GM12878 (cell line): ENCODE results near the gene TPCN1. TPM values are rescaled to one million over a fixed set of nuclear protein-coding genes. Genes with fewer than 3 reads are reported as not detected.

Experiments used
- ATAC-seq: fragments of 200-7000 bp; cut with Tn5 transposase; 3 replicates; pipeline ENCODE4 v1.9.1; 2020; ENCODE audit warnings: mild to moderate bottlenecking, moderate library complexity
- BruUV-seq: library from RNA; stranded (reverse); fragments of 400-500 nt; replicated peaks from 2 replicates; lab custom pipeline; 2021; lab: Mats Ljungman, UMichigan
- CTCF ChIA-PET: fragments of 300-600 bp; sonication (Branson Sonifier 250); formaldehyde crosslinking; extraction: SDS; loops from one replicate; lab custom pipeline; 2021; ENCODE audit warnings: inconsistent platforms; lab: Yijun Ruan, JAX
- POLR2A ChIA-PET: fragments of 350-600 bp; formaldehyde crosslinking; extraction: SDS; loops from one replicate; lab custom pipeline; 2021; ENCODE audit warnings: inconsistent platforms; lab: Charles Lee
- RAD21 ChIA-PET: fragments of 300-600 bp; sonication (Branson Sonifier 250); formaldehyde crosslinking; loops from one replicate; lab custom pipeline; 2023; ENCODE audit warnings: antibody characterized with exemption; ENCODE audit not compliant: unreplicated experiment; lab: Charles Lee
- SMC1A ChIA-PET: fragments of 300-600 bp; sonication (Branson Sonifier 250); formaldehyde crosslinking; loops from one replicate; lab custom pipeline; 2023; ENCODE audit not compliant: unreplicated experiment, uncharacterized antibody; lab: Charles Lee
- DNase-seq: peaks from one replicate; pipeline ENCODE4 v3.0.0-alpha.2; 2011; ENCODE audit warnings: low read depth, low spot score
- FAIRE-seq: peaks from 3 replicates; lab custom pipeline; 2011; peaks lifted over from hg19 to GRCh38; lab: Jason Lieb, UNC
- H2AFZ ChIP-seq: 2 replicates; pipeline ENCODE4 v1.6.0; 2011; ENCODE audit warnings: low read depth, low read length, control low read depth; ENCODE audit not compliant: control insufficient read depth
- H3K27ac ChIP-seq: 2 replicates; pipeline ENCODE4 v1.5.1; 2011; ENCODE audit warnings: control low read depth; ENCODE audit not compliant: control insufficient read depth, insufficient read depth
- H3K27me3 ChIP-seq, 2 experiments: replicated peaks in 1 of 2; 2 replicates each; pipeline versions ENCODE4 v1.6.0 to v1.6.1; 2011; ENCODE audit warnings: low read length in 1 of 2; ENCODE audit not compliant: control insufficient read depth in 2 of 2, insufficient read depth in 2 of 2
- H3K36me3 ChIP-seq, 2 experiments: 2 replicates each; pipeline ENCODE4 v1.5.1; 2011; ENCODE audit warnings: low read length in 1 of 2; ENCODE audit not compliant: control insufficient read depth in 2 of 2, insufficient read depth in 2 of 2
- H3K4me1 ChIP-seq: 2 replicates; pipeline ENCODE4 v1.6.1; 2011; ENCODE audit warnings: mild to moderate bottlenecking, low read length, moderate library complexity, mixed read lengths; ENCODE audit not compliant: control insufficient read depth, insufficient read depth
- H3K4me2 ChIP-seq: 2 replicates; pipeline ENCODE4 v1.6.0; 2011; ENCODE audit warnings: control low read depth; ENCODE audit not compliant: control insufficient read depth, insufficient read depth
- H3K4me3 ChIP-seq: fragments of 200-600 bp; sonication (generic); 2 replicates; pipeline ENCODE4 v1.5.1; 2016
- H3K79me2 ChIP-seq: 2 replicates; pipeline ENCODE4 v1.6.0; 2011; ENCODE audit warnings: low read length; ENCODE audit not compliant: control insufficient read depth, insufficient read depth
- H3K9ac ChIP-seq: 2 replicates; pipeline ENCODE4 v1.8.0; 2011; ENCODE audit warnings: low read length, control low read depth, mixed read lengths; ENCODE audit not compliant: control insufficient read depth, insufficient read depth
- H3K9me3 ChIP-seq: replicated peaks from 3 replicates; pipeline ENCODE4 v1.5.1; 2011; ENCODE audit warnings: mild to moderate bottlenecking, low read length; ENCODE audit not compliant: control insufficient read depth, insufficient read depth
- H4K20me1 ChIP-seq: 2 replicates; pipeline ENCODE4 v1.6.0; 2011; ENCODE audit not compliant: control insufficient read depth, insufficient read depth
- BCL3 ChIP-seq: IDR thresholded peaks from 2 replicates; pipeline ENCODE4 v1.6.1; 2011; ENCODE audit warnings: borderline replicate concordance, low read depth, mild to moderate bottlenecking, moderate library complexity, low read length; ENCODE audit not compliant: insufficient read depth, poor library complexity, severe bottlenecking
- CHD4 ChIP-seq: fragments of 200-600 bp; sonication (generic); IDR thresholded peaks from 2 replicates; pipeline ENCODE4 v1.6.1; 2016; ENCODE audit warnings: mild to moderate bottlenecking
- E4F1 ChIP-seq: fragments of 450-650 bp; IDR thresholded peaks from 2 replicates; pipeline ENCODE4 v1.6.1; 2018; ENCODE audit warnings: borderline replicate concordance, mild to moderate bottlenecking; ENCODE audit not compliant: partially characterized antibody
- HCFC1 ChIP-seq: fragments of 150-350 bp; IDR thresholded peaks from 2 replicates; pipeline ENCODE4 v1.6.1; 2014; ENCODE audit warnings: low read length
- IRF5 ChIP-seq: fragments of 450-650 bp; IDR thresholded peaks from 2 replicates; pipeline ENCODE4 v1.6.1; 2017; ENCODE audit warnings: borderline replicate concordance
- YY1 ChIP-seq: IDR thresholded peaks from 2 replicates; pipeline ENCODE4 v1.6.1; 2011; ENCODE audit warnings: low read depth, mild to moderate bottlenecking, low read length
- ZNF24 ChIP-seq: fragments of 450-650 bp; IDR thresholded peaks from 2 replicates; pipeline ENCODE4 v1.6.1; 2017; ENCODE audit warnings: antibody characterized with exemption, mild to moderate bottlenecking
- WGBS: methylation state at CpG from one replicate; pipeline ENCODE4 v1.1.6; 2016; ENCODE audit warnings: low lambda C conversion rate; ENCODE audit not compliant: insufficient replicate concordance, insufficient coverage; ENCODE audit errors: missing lambda C conversion rate; 5-methylcytosine and 5-hydroxymethylcytosine counted together
- in situ Hi-C: fragments of 300-500 bp; cut with MboI; formaldehyde crosslinking; loops from 9 replicates; pipeline ENCODE4 v1.14.3; 2018; ENCODE audit warnings: mixed read lengths
- intact Hi-C: fragments of 100-400 bp; cut with micrococcal nuclease; formaldehyde crosslinking; loops from one replicate; pipeline ENCODE4 v1.14.2; 2022; ENCODE audit not compliant: unreplicated experiment
- polyA plus RNA-seq, 11 experiments: library from polyadenylated mRNA; depleted of rRNA in 4 of 11; unstranded in 6 of 11; stranded (reverse) in 5 of 11; fragments of >200 nt; fragmentation: Nextera tagmentation in 4 of 11; fragmentation: Illumina TruSeq in 1 of 11; extraction: Ambion mirVana in 4 of 11; extraction: Trizol in 1 of 11; gene quantifications; 1 replicate in 1 of 11; 2 replicates in 10 of 11; pipeline versions ENCODE4 v1.2.1 to v1.2.3, GENCODE V29; 2011 to 2016; ENCODE audit warnings: inconsistent platforms in 2 of 11, missing spikeins in 2 of 11, low read depth in 1 of 11
- total RNA-seq, 4 experiments: library from RNA; depleted of rRNA in 3 of 4; stranded (reverse); fragments of >200 nt in 3 of 4; fragmentation: Illumina TruSeq in 1 of 4; extraction: Trizol in 1 of 4; gene quantifications; 2 replicates each; pipeline versions ENCODE4 v1.2.1 to v1.2.3, GENCODE V29; 2013 to 2021

TPCN1 gene
- total and polyA plus RNA-seq, 10 of the 15 experiments (the other 5 are each of a cell fraction or from before 2014, with no cell fraction given), result 0.79 to 30.9 (median 19.4) TPM

- Histone ChIP-seq H3K79me2 (peaks cover 21% of the 10 kb centered on the region), H3K4me1 (peaks cover 4% of the 10 kb centered on the region), H3K4me2 (no peak overlapping the region), H4K20me1 (no peaks in the 10 kb centered on the region; the same call in 1 of the 2 replicates)
- no peak for ATAC-seq
- DNase-seq, result no peak
- TF ChIP-seq IRF5, result no peak
- TF ChIP-seq CHD4, result no peak
- no peak for TF ChIP-seq ZNF24
- no peak for TF ChIP-seq YY1
- no peak for TF ChIP-seq BCL3
- TF ChIP-seq E4F1, result no peak
- no peak for TF ChIP-seq HCFC1
- TF ChIP-seq, all 136 proteins: peak for 0
- no TSS peak for BruUV-seq
- ChIA-PET SMC1A (interaction anchor here (1.2 kb wide), 1 partner anchor 131 kb away, joined by 3 read pairs; no protein-coding TSS in a partner anchor), CTCF (interaction anchor here (2.2 to 10.5 kb wide), 2 partner anchors 80 to 130 kb away, joined by 8 to 92 read pairs; no protein-coding TSS in a partner anchor), POLR2A (no interaction called here), RAD21 (no interaction called here)
- H2AFZ ChIP-seq, result no peak overlapping the region
- in situ Hi-C loops (loop anchor here (5.0 kb wide), 1 partner anchor 132 kb away; no protein-coding TSS in a partner anchor), intact Hi-C loops (no loop called here)
- no peak overlapping the region for H3K9ac ChIP-seq
- 97% methylated on average over 14 of the region's 14 CpGs for WGBS
- H3K36me3 ChIP-seq, result peaks cover 32 to 38% of the 10 kb centered on the region in 2 experiments
- FAIRE-seq, result no peak
- no peaks in the 10 kb centered on the region for H3K27me3 ChIP-seq
- no peak overlapping the region for H3K27ac ChIP-seq
- no peak overlapping the region for H3K4me3 ChIP-seq
- H3K9me3 ChIP-seq, result peaks cover 3% of the 10 kb centered on the region; the same call in 1 of the 3 replicates
Measured at GRCh38 chr12:113179023-113179422, 42.2 kb upstream of the TPCN1 start.
